Smooth muscle cell (in vitro differentiated cells): ENCODE data around the gene MICAL1. TPM values are rescaled to one million over a fixed set of nuclear protein-coding genes. Genes with fewer than 3 reads are reported as not detected.

ENCODE experiments used
- DNase-seq: peaks from one replicate; lab custom pipeline; 2025; ENCODE audit not compliant: unreplicated experiment; lab: John Stamatoyannopoulos, UW
- H2AFZ ChIP-seq: fragments of 200-600 bp; sonication (generic); 2 replicates; pipeline ENCODE4 v1.6.0; 2016; ENCODE audit warnings: antibody characterized with exemption, low read depth, mild to moderate bottlenecking
- H3F3A ChIP-seq: fragments of 200-600 bp; sonication (generic); 2 replicates; pipeline ENCODE4 v1.6.0; 2017; ENCODE audit warnings: antibody characterized with exemption, low read depth
- H3K27ac ChIP-seq: fragments of 200-600 bp; sonication (generic); 2 replicates; pipeline ENCODE4 v1.5.1; 2016; ENCODE audit warnings: low read depth, mild to moderate bottlenecking
- H3K27me3 ChIP-seq: fragments of 200-600 bp; sonication (generic); 2 replicates; pipeline ENCODE4 v1.6.1; 2016; ENCODE audit warnings: low read depth, mild to moderate bottlenecking
- H3K36me3 ChIP-seq: fragments of 200-600 bp; sonication (generic); 2 replicates; pipeline ENCODE4 v1.5.1; 2016; ENCODE audit warnings: low read depth
- H3K4me1 ChIP-seq: fragments of 200-600 bp; sonication (generic); 2 replicates; pipeline ENCODE4 v1.5.1; 2016; ENCODE audit warnings: low read depth
- H3K4me2 ChIP-seq: fragments of 200-600 bp; sonication (generic); 2 replicates; pipeline ENCODE4 v1.6.0; 2016; ENCODE audit warnings: mild to moderate bottlenecking
- H3K4me3 ChIP-seq: fragments of 200-600 bp; sonication (generic); 2 replicates; pipeline ENCODE4 v1.5.1; 2016; ENCODE audit warnings: mild to moderate bottlenecking
- H3K79me2 ChIP-seq: fragments of 200-600 bp; sonication (generic); 2 replicates; pipeline ENCODE4 v1.6.0; 2016; ENCODE audit warnings: low read depth, mild to moderate bottlenecking
- H3K9ac ChIP-seq: fragments of 200-600 bp; sonication (generic); 2 replicates; pipeline ENCODE4 v1.6.0; 2016; ENCODE audit warnings: low read depth
- H3K9me3 ChIP-seq: fragments of 200-600 bp; sonication (generic); replicated peaks from 2 replicates; pipeline ENCODE4 v1.5.1; 2016; ENCODE audit warnings: low read depth
- H4K20me1 ChIP-seq: fragments of 200-600 bp; sonication (generic); 2 replicates; pipeline ENCODE4 v1.6.0; 2016; ENCODE audit warnings: low read depth
- WGBS: methylation state at CpG from one replicate; pipeline ENCODE4 v1.1.7; 2016; ENCODE audit warnings: low lambda C conversion rate; 5-methylcytosine and 5-hydroxymethylcytosine counted together
- polyA plus RNA-seq: library from polyadenylated mRNA; unstranded; fragments of >200 nt; fragmentation: Nextera tagmentation; extraction: Ambion mirVana; gene quantifications from 2 replicates; pipeline ENCODE4 v1.2.1, GENCODE V29; 2016
- total RNA-seq: library from RNA; depleted of rRNA; stranded (reverse); fragments of >200 nt; gene quantifications from 2 replicates; pipeline ENCODE4 v1.2.3, GENCODE V29; 2014
- TF ChIP-seq, protein P1 (sequence below): fragments of 200-600 bp; sonication (generic); IDR thresholded peaks from 2 replicates; pipeline ENCODE4 v1.5.1; 2017; ENCODE audit warnings: borderline replicate concordance, mild to moderate bottlenecking, antibody characterized with exemption; ENCODE audit not compliant: insufficient read depth, poor library complexity, severe bottlenecking

MICAL1 gene
- total and polyA plus RNA-seq, 2 experiments from 2014 or later, result 13.3 to 20.8 TPM

DNA sequence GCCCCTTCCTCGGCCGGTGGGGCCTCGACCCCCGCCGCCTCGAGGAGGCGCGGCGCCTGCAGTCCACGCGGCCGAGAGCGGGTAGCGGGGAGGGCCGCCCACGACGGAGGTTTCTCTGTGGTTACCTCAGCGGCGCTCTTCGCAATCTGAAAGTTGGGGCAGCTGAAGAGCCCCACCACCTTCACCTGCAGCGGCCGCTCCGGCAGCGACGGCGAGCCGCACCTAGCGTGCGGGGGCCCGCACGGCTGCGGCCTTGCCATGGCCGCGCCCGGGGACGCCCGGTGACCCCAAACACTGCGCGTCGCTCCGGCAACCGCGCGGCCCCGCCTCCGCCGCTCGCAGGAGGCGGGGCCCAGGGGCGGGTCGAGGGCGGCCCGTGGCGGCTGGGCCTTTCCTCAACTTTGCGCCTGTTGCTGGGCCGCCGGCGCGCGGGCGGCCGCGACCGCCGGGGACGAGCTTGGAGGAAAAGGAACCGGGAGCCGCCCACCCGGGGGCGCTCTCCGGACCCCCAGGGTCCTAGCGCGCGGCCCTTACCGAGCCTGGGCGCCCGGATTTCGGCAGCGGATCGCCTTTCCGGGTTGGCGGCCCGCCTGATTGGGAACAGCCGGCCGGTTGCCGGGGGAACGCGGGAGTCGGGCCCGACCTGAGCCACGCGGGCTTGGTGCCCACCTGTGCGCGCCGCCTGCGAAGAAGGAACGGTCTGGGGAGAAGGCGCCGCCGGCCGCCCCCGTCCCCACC, 15.1 kb downstream of the MICAL1 start, which contains the start of the genes PPIL6 and SMPD2:
Gene PPIL6 (minus strand): TSS at position 298 of the 738 bp plus-strand sequence. CDS start 38 bp downstream, at position 260.
Gene SMPD2 (plus strand): TSS at position 394 of the 738 bp plus-strand sequence. CDS start 398 bp downstream, outside the sequence.
- 1% methylated on average over 90 of the region's 102 CpGs for WGBS
- H3F3A ChIP-seq, result no peaks in the 10 kb centered on the region
- H3K9me3 ChIP-seq, result no peaks in the 10 kb centered on the region
- no peaks in the 10 kb centered on the region for H4K20me1 ChIP-seq
- peak within 1 kb of the TSS; percentile 95 for H3K4me2 ChIP-seq
- peak within 1 kb of the TSS; percentile 99 for H2AFZ ChIP-seq
- TF ChIP-seq, protein P1, sequence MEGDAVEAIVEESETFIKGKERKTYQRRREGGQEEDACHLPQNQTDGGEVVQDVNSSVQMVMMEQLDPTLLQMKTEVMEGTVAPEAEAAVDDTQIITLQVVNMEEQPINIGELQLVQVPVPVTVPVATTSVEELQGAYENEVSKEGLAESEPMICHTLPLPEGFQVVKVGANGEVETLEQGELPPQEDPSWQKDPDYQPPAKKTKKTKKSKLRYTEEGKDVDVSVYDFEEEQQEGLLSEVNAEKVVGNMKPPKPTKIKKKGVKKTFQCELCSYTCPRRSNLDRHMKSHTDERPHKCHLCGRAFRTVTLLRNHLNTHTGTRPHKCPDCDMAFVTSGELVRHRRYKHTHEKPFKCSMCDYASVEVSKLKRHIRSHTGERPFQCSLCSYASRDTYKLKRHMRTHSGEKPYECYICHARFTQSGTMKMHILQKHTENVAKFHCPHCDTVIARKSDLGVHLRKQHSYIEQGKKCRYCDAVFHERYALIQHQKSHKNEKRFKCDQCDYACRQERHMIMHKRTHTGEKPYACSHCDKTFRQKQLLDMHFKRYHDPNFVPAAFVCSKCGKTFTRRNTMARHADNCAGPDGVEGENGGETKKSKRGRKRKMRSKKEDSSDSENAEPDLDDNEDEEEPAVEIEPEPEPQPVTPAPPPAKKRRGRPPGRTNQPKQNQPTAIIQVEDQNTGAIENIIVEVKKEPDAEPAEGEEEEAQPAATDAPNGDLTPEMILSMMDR, result no peak
- H3K27ac ChIP-seq, result peak within 1 kb of the TSS; percentile 95
- H3K79me2 ChIP-seq, result no peaks in the 10 kb centered on the region
- H3K4me1 ChIP-seq, result peaks cover 21% of the 10 kb centered on the region
- peak within 1 kb of the TSS; percentile 80 for H3K4me3 ChIP-seq
- DNase-seq, result peak; percentile 66
- H3K27me3 ChIP-seq, result no peaks in the 10 kb centered on the region
- H3K9ac ChIP-seq, result peak within 1 kb of the TSS; percentile 97
- no peaks in the 10 kb centered on the region for H3K36me3 ChIP-seq

DNA sequence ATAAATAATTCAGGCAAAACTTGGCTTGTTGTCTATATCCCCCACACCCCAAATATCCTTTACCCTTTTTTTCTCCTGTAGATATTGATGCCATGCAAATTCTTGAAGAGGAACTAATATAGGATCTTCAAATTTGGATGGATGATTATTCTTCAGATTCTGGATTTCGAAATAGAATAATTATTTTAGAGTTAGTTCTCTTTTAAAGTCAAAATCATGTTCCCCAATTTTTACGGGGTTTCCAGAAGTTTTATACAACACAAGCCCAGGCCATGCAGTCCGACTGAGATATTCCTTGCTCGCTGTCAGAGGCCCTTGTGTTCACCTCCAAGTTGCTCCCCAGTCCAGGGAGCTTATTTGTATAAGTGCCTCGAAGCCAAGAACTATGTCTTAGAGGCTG, 19.5 kb downstream of the MICAL1 start:
- Histone ChIP-seq H3K9me3 (no peaks in the 10 kb centered on the region), H3K4me1 (peaks cover 11% of the 10 kb centered on the region), H3K79me2 (no peaks in the 10 kb centered on the region), H3K9ac (no peak overlapping the region), H3K36me3 (no peaks in the 10 kb centered on the region), H3K27ac (no peak overlapping the region), H3K4me2 (no peak overlapping the region), H3F3A (no peaks in the 10 kb centered on the region), H3K4me3 (no peak overlapping the region), H2AFZ (no peak overlapping the region), H3K27me3 (no peaks in the 10 kb centered on the region), H4K20me1 (no peaks in the 10 kb centered on the region)
- no peak for DNase-seq
- TF ChIP-seq, protein P1, result no peak
- whole genome bisulfite sequencing, result 94% methylated on average over 5 of the region's 5 CpGs

DNA sequence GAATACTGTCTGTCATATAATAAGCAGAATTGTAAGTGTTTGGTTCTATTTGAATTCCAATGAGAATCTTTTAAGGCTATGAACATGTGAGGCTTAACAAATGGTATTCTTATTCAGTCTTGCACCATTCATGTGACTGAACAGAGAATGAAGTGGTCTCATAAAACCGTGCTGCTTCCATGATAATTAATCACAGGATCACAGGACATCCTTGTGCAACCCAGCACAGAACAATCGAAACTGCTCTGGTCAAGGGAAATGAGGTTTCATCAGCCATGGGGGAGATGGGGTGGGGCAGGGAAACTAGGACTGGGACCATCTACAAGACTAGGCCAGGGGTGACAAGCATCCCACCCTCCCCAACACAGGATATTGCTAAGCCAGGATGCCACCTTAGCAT, 21.1 kb downstream of the MICAL1 start:
- no peaks in the 10 kb centered on the region for H4K20me1 ChIP-seq
- H3K36me3 ChIP-seq, result no peaks in the 10 kb centered on the region
- no peak overlapping the region for H2AFZ ChIP-seq
- no peak for DNase-seq
- 58% methylated on average over 2 of the region's 2 CpGs for WGBS
- no peak overlapping the region for H3K9ac ChIP-seq
- no peaks in the 10 kb centered on the region for H3F3A ChIP-seq
- no peaks in the 10 kb centered on the region for H3K27me3 ChIP-seq
- H3K9me3 ChIP-seq, result no peaks in the 10 kb centered on the region
- H3K27ac ChIP-seq, result no peak overlapping the region
- TF ChIP-seq, protein P1, result no peak
- peaks cover 4% of the 10 kb centered on the region for H3K4me1 ChIP-seq
- no peak overlapping the region for H3K4me3 ChIP-seq
- H3K79me2 ChIP-seq, result no peaks in the 10 kb centered on the region
- no peak overlapping the region for H3K4me2 ChIP-seq
